H1 (cell line): Measurements from ENCODE around the gene TLE2. TPM values are rescaled to one million over a fixed set of nuclear protein-coding genes. Genes with fewer than 3 reads are reported as not detected.
A peak's percentile ranks its signal among the peaks of the same experiment; 100 is the strongest.

ENCODE experiments used
- CTCF ChIA-PET: fragments of 300-600 bp; sonication (Branson Sonifier 250); formaldehyde crosslinking; loops from one replicate; lab custom pipeline; 2021; ENCODE audit not compliant: partially characterized antibody; lab: Charles Lee
- POLR2A ChIA-PET: fragments of 300-600 bp; sonication (Branson Sonifier 250); formaldehyde crosslinking; loops from one replicate; lab custom pipeline; 2021; ENCODE audit warnings: inconsistent platforms; ENCODE audit not compliant: partially characterized antibody; lab: Charles Lee
- DNase-seq, 2 experiments: peaks; one replicate each; pipeline versions ENCODE4 v3.0.0 to v3.0.0-alpha.2; 2010 to 2022; ENCODE audit warnings: low spot score in 2 of 2, low read depth in 1 of 2, mixed read lengths in 1 of 2
- FAIRE-seq: peaks from 2 replicates; lab custom pipeline; 2011; peaks lifted over from hg19 to GRCh38; lab: Jason Lieb, UNC
- H2AFZ ChIP-seq: 2 replicates; pipeline ENCODE4 v1.8.1; 2012; ENCODE audit warnings: low read length, inconsistent platforms
- H2AK5ac ChIP-seq: 2 replicates; pipeline ENCODE4 v1.6.1; 2013; ENCODE audit warnings: low read depth, low read length
- H2BK120ac ChIP-seq: replicated peaks from 2 replicates; pipeline ENCODE3; 2013; ENCODE audit warnings: low read depth, low read length, inconsistent platforms
- H2BK12ac ChIP-seq: 2 replicates; pipeline ENCODE4 v1.6.1; 2013; ENCODE audit warnings: low read depth, low read length
- H2BK15ac ChIP-seq: 2 replicates; pipeline ENCODE4 v1.6.1; 2013; ENCODE audit warnings: low read length
- H2BK20ac ChIP-seq: 2 replicates; pipeline ENCODE4 v1.6.1; 2013; ENCODE audit warnings: low read length
- H2BK5ac ChIP-seq: 2 replicates; pipeline ENCODE4 v1.6.1; 2013; ENCODE audit warnings: low read depth, low read length
- H3K14ac ChIP-seq: 2 replicates; pipeline ENCODE4 v1.6.1; 2013; ENCODE audit warnings: inconsistent platforms; ENCODE audit not compliant: insufficient read length
- H3K18ac ChIP-seq: 2 replicates; pipeline ENCODE4 v1.6.1; 2013; ENCODE audit warnings: low read length; ENCODE audit errors: extremely low read depth
- H3K23ac ChIP-seq: 2 replicates; pipeline ENCODE4 v1.6.1; 2013; ENCODE audit warnings: inconsistent platforms; ENCODE audit not compliant: insufficient read length
- H3K23me2 ChIP-seq: 2 replicates; pipeline ENCODE4 v1.6.1; 2013; ENCODE audit warnings: low read depth, low read length
- H3K27ac ChIP-seq: 2 replicates; pipeline ENCODE4 v1.6.1; 2011; ENCODE audit warnings: low read depth, low read length, inconsistent platforms
- H3K27me3 ChIP-seq, 4 experiments: replicated peaks in 1 of 4; 1 replicate in 1 of 4; 2 replicates in 3 of 4; pipeline versions ENCODE4 v1.6.1 to v1.8.1; 2011 to 2013; ENCODE audit warnings: low read length in 3 of 4, mild to moderate bottlenecking in 3 of 4, inconsistent platforms in 2 of 4, mixed read lengths in 2 of 4, moderate library complexity in 1 of 4; ENCODE audit not compliant: control insufficient read depth in 3 of 4, insufficient read depth in 3 of 4; ENCODE audit errors: extremely low read depth in 1 of 4
- H3K36me3 ChIP-seq, 4 experiments: 2 replicates each; pipeline versions ENCODE4 v1.6.1 to v1.8.1; 2011 to 2013; ENCODE audit warnings: mild to moderate bottlenecking in 4 of 4, low read length in 3 of 4, moderate library complexity in 2 of 4, control low read depth in 1 of 4, inconsistent platforms in 1 of 4; ENCODE audit not compliant: insufficient read depth in 4 of 4, control insufficient read depth in 2 of 4
- H3K4ac ChIP-seq: replicated peaks from 2 replicates; pipeline ENCODE3; 2013; ENCODE audit warnings: low read length, low read depth, mixed read lengths, inconsistent platforms; ENCODE audit not compliant: insufficient read length
- H3K4me1 ChIP-seq, 4 experiments: replicated peaks in 1 of 4; 1 replicate in 1 of 4; 2 replicates in 3 of 4; pipeline versions ENCODE4 v1.6.1 to v1.8.1; 2011 to 2013; ENCODE audit warnings: low read length in 3 of 4, inconsistent platforms in 2 of 4, mixed read lengths in 1 of 4; ENCODE audit not compliant: insufficient read depth in 4 of 4, control insufficient read depth in 3 of 4
- H3K4me2 ChIP-seq, 2 experiments: 2 replicates each; pipeline versions ENCODE4 v1.6.1 to v1.8.1; 2011 to 2013; ENCODE audit warnings: low read depth in 2 of 2, low read length in 2 of 2, control low read depth in 1 of 2, inconsistent platforms in 1 of 2, mild to moderate bottlenecking in 1 of 2; ENCODE audit not compliant: insufficient read depth in 1 of 2
- H3K4me3 ChIP-seq, 4 experiments: fragments of 200-600, 300-600 bp in 1 of 4; sonication (generic), shearing (Covaris generic), sonication (Bioruptor Twin) in 1 of 4; 2 replicates each; pipeline versions ENCODE4 v1.5.1 to v1.8.1; 2011 to 2016; ENCODE audit warnings: low read length in 4 of 4, low read depth in 3 of 4, control low read depth in 2 of 4, inconsistent platforms in 2 of 4, mild to moderate bottlenecking in 2 of 4, mixed read lengths in 1 of 4, moderate library complexity in 1 of 4; ENCODE audit not compliant: insufficient read depth in 2 of 4; ENCODE audit errors: extremely low read depth in 1 of 4
- H3K56ac ChIP-seq: replicated peaks from 2 replicates; pipeline ENCODE3; 2013; ENCODE audit warnings: low read depth, mild to moderate bottlenecking, mixed read lengths, low read length, inconsistent platforms; ENCODE audit not compliant: insufficient read length
- H3K79me1 ChIP-seq: 2 replicates; pipeline ENCODE4 v1.6.1; 2013; ENCODE audit warnings: low read depth, low read length, control low read depth
- H3K79me2 ChIP-seq, 2 experiments: 2 replicates each; pipeline versions ENCODE4 v1.6.1 to v1.8.1; 2012 to 2013; ENCODE audit warnings: low read length in 2 of 2, mild to moderate bottlenecking in 2 of 2, inconsistent platforms in 1 of 2; ENCODE audit not compliant: insufficient read depth in 2 of 2, control insufficient read depth in 1 of 2
- H3K9ac ChIP-seq, 4 experiments: replicated peaks in 1 of 4; 1 replicate in 1 of 4; 2 replicates in 3 of 4; pipeline versions ENCODE4 v1.6.1 to v1.8.1; 2011 to 2013; ENCODE audit warnings: low read depth in 3 of 4, low read length in 3 of 4, control low read depth in 2 of 4, mild to moderate bottlenecking in 2 of 4, moderate library complexity in 2 of 4, inconsistent platforms in 1 of 4; ENCODE audit errors: extremely low read depth in 1 of 4
- H3K9me3 ChIP-seq, 2 experiments: 2 replicates each; pipeline versions ENCODE4 v1.6.1 to v1.8.1; 2012 to 2013; ENCODE audit warnings: mild to moderate bottlenecking in 2 of 2, moderate library complexity in 2 of 2, control low read depth in 1 of 2, inconsistent platforms in 1 of 2, low read depth in 1 of 2, low read length in 1 of 2, mixed read lengths in 1 of 2; ENCODE audit not compliant: insufficient read depth in 2 of 2
- H4K20me1 ChIP-seq, 2 experiments: replicated peaks in 1 of 2; 2 replicates each; pipeline versions ENCODE3 to v1.8.1; 2011 to 2013; ENCODE audit warnings: inconsistent platforms in 2 of 2, low read length in 2 of 2, mild to moderate bottlenecking in 1 of 2; ENCODE audit not compliant: insufficient read depth in 2 of 2, control insufficient read depth in 1 of 2
- H4K5ac ChIP-seq: 2 replicates; pipeline ENCODE4 v1.6.1; 2013; ENCODE audit warnings: low read length, low read depth, mixed read lengths, inconsistent platforms; ENCODE audit not compliant: insufficient read length
- H4K8ac ChIP-seq: 2 replicates; pipeline ENCODE4 v1.8.0; 2013; ENCODE audit warnings: mild to moderate bottlenecking, moderate library complexity, low read length, inconsistent platforms; ENCODE audit not compliant: insufficient read depth; ENCODE audit errors: extremely low read depth
- H4K91ac ChIP-seq: replicated peaks from 2 replicates; pipeline ENCODE3; 2013; ENCODE audit warnings: low read length, mixed read lengths, inconsistent platforms; ENCODE audit not compliant: insufficient read length
- ASH2L ChIP-seq: fragments of 200-600, 300-600 bp; sonication (generic); IDR thresholded peaks from one replicate; pipeline ENCODE4 v1.7.1; 2017; ENCODE audit warnings: low read length
- EZH2 ChIP-seq: fragments of 200-600 bp; sonication (generic); IDR thresholded peaks from 2 replicates; pipeline ENCODE4 v1.7.1; 2012; ENCODE audit warnings: low read depth, mild to moderate bottlenecking, moderate library complexity, low read length, inconsistent platforms; ENCODE audit not compliant: severe bottlenecking
- SP1 ChIP-seq: IDR thresholded peaks from 2 replicates; pipeline ENCODE4 v1.6.1; 2011; ENCODE audit warnings: low read depth, low read length
- SRF ChIP-seq: IDR thresholded peaks from 2 replicates; pipeline ENCODE4 v1.6.1; 2011; ENCODE audit warnings: mild to moderate bottlenecking, low read depth, low read length, moderate library complexity
- TAF1 ChIP-seq: IDR thresholded peaks from 2 replicates; pipeline ENCODE4 v1.6.1; 2011; ENCODE audit warnings: mild to moderate bottlenecking, low read depth, low read length
- TCF12 ChIP-seq: IDR thresholded peaks from 2 replicates; pipeline ENCODE4 v1.6.1; 2011; ENCODE audit warnings: low read depth, mild to moderate bottlenecking, low read length
- USF2 ChIP-seq: IDR thresholded peaks from 2 replicates; pipeline ENCODE4 v1.6.1; 2011; ENCODE audit warnings: low read length, improper control_type of control experiment
- WGBS, 2 experiments: shearing (Covaris generic) in 1 of 2; methylation state at CpG; one replicate each; pipeline versions ENCODE4 v1.1.6 to v1.1.7; 2013 to 2015; ENCODE audit warnings: low lambda C conversion rate in 2 of 2, mixed read lengths in 2 of 2, inconsistent platforms in 1 of 2, low coverage in 1 of 2, missing lambda C conversion rate in 1 of 2; ENCODE audit not compliant: insufficient replicate concordance in 2 of 2, insufficient coverage in 1 of 2, insufficient read length in 1 of 2; ENCODE audit errors: extremely low coverage in 1 of 2, missing lambda C conversion rate in 1 of 2; 5-methylcytosine and 5-hydroxymethylcytosine counted together
- polyA plus RNA-seq, 7 experiments: library from polyadenylated mRNA; depleted of rRNA in 3 of 7; stranded (reverse) in 5 of 7; unstranded in 2 of 7; fragments of >200 nt in 5 of 7; fragments of 200-250 nt in 2 of 7; gene quantifications; 1 replicate in 5 of 7; 2 replicates in 1 of 7; 4 replicates in 1 of 7; pipeline versions ENCODE4 v1.2.1 to v1.2.3, GENCODE V29; 2011 to 2013; ENCODE audit warnings: missing spikeins in 2 of 7, mixed read lengths in 2 of 7
- total RNA-seq: library from RNA; stranded (reverse); fragmentation: NEBNext Ultra II Directional; extraction: Animal tissue kit (Norgen Biotek cat#: 25700); gene quantifications from 2 replicates; pipeline ENCODE4 v1.2.1, GENCODE V29; 2021

TLE2 gene
- total and polyA plus RNA-seq, 2 of the 8 experiments (the other 6 are each of a cell fraction or from before 2014, with no cell fraction given) = 8.0 to 11.5 TPM

GRCh38 chr19:3006075-3006767 lies 22.9 kb downstream of the TLE2 start:
- H3K23me2 ChIP-seq = no peaks in the 10 kb centered on the region
- no peak overlapping the region for H2BK20ac ChIP-seq
- H2AFZ ChIP-seq = no peak overlapping the region
- H2BK120ac ChIP-seq = no peak overlapping the region
- no peaks in the 10 kb centered on the region for H3K36me3 ChIP-seq
- H4K20me1 ChIP-seq = peaks cover 0 to 2% of the 10 kb centered on the region in 2 experiments
- H3K79me2 ChIP-seq = no peaks in the 10 kb centered on the region
- 88% methylated on average over 12 of the region's 37 CpGs; no CpG with 5 or more reads in 1 of the 2 experiments for WGBS, 2 experiments
- no peak overlapping the region for H4K91ac ChIP-seq
- 0 out of 2 replicates have a peak overlapping the region, but pooled peaks have one; percentile 60 for H2BK12ac ChIP-seq
- no peak overlapping the region for H3K56ac ChIP-seq
- no peak for TF ChIP-seq ASH2L
- 0 out of 2 replicates have a peak, but pooled peaks have one; percentile 33 for TF ChIP-seq SP1
- TF ChIP-seq USF2 = peak; percentile 17; the same call in 1 of the 2 replicates
- TF ChIP-seq TAF1 = no peak
- TF ChIP-seq SRF = no peak
- no peak for TF ChIP-seq TCF12
- no peak for TF ChIP-seq EZH2
- no peak overlapping the region for H2AK5ac ChIP-seq
- no peak overlapping the region for H3K4me3 ChIP-seq
- FAIRE-seq (peak; percentile 92), DNase-seq (peak; percentile 80 to 97)
- H3K27me3 ChIP-seq = no peaks in the 10 kb centered on the region
- peak overlapping the region; percentile 68; the same call in 1 of the 2 replicates for H4K8ac ChIP-seq
- no peak overlapping the region for H2BK15ac ChIP-seq
- POLR2A ChIA-PET = interaction anchor here (0.7 to 2.5 kb wide), 4 partner anchors 19 to 40 kb away, joined by 3 to 9 read pairs (median 4); no protein-coding TSS in a partner anchor
- no peak overlapping the region for H4K5ac ChIP-seq
- CTCF ChIA-PET = interaction anchor here (0.7 to 2.2 kb wide), 9 partner anchors 18 to 120 kb away, joined by 3 to 6 read pairs (median 4); partner anchors contain the start of gene TLE6
- H3K79me1 ChIP-seq = no peaks in the 10 kb centered on the region
- no peaks in the 10 kb centered on the region for H3K9me3 ChIP-seq
- H3K4ac ChIP-seq = no peak overlapping the region
- peaks cover 0 to 10% (median 2%) of the 10 kb centered on the region in 4 experiments; a peak in 3 of 7 replicates for H3K4me1 ChIP-seq
- no peak overlapping the region for H3K23ac ChIP-seq
- H3K9ac ChIP-seq = no peak overlapping the region
- 0 out of 4 replicates have a peak overlapping the region, but pooled peaks of 1 of the 2 experiments have one; percentile 21 for H3K4me2 ChIP-seq
- H3K27ac ChIP-seq = no peak overlapping the region
- no peak overlapping the region for H3K14ac ChIP-seq
- H2BK5ac ChIP-seq = no peak overlapping the region
- no peak overlapping the region; the same call in 1 of the 2 replicates for H3K18ac ChIP-seq
